ENCODE measurements around the gene RABGAP1L.

GRCh38 chr1:174900317-174900716 lies 741.0 kb downstream of the RABGAP1L start:
- TF ChIP-seq CTCF (IDR thresholded peaks at IDR 0.05) = no peak
- no peak for TF ChIP-seq POLR2A (IDR thresholded peaks at IDR 0.05)

All from lower leg skin (tissue), 3 donors.